ENCODE data around the gene PYROXD2. TPM values are rescaled to one million over a fixed set of nuclear protein-coding genes. Genes with fewer than 3 reads are reported as not detected.
A peak's percentile ranks its signal among the peaks of the same experiment; 100 is the strongest.

PYROXD2 gene
- total and polyA plus RNA-seq, 12 donors = 4.6 to 70.6 (median 28.3) TPM

DNA sequence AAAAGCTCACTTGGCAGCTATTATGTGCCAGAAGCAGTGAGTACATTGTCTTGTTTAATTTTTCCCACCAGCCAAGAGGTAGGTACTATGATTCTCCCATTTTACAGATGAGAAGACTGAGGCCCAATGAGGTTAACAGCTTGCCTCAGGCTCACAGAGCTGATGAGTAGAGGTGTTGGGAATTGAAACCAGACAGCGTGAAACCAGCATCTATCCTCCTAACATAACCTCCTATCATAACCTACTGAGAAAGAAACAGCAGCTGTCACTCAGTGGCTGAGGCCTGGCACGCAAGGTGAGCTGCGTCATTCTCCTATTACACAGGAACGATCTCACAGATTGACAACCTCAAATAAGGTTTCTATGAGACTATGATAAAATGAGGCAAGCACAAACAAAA lies 6.2 kb downstream of the PYROXD2 start:
- WGBS, 4 donors = 93 to 94% (median 94%) methylated on average over 4 of the region's 4 CpGs
- no peak for DNase-seq
- intact Hi-C loops (cut with DNase I) = no loop called here
- Histone ChIP-seq H3K27ac (no peak overlapping the region), H3K4me3 (no peak overlapping the region), H3K4me1 (replicated peaks in 1 of 2) (peaks cover 0 to 10% of the 10 kb centered on the region in 2 donors), H3K27me3 (no peaks in the 10 kb centered on the region), H3K9me3 (replicated peaks in 1 of 3) (no peaks in the 10 kb centered on the region), H3K36me3 (replicated peaks in 1 of 2) (no peaks in the 10 kb centered on the region)
- no peak for TF ChIP-seq CTCF (IDR thresholded peaks at IDR 0.05)
- no peak for TF ChIP-seq POLR2A (IDR thresholded peaks at IDR 0.05)

- peaks cover 0 to 8% of the 10 kb centered on the region in 2 donors for H3K4me1 ChIP-seq (replicated peaks in 1 of 2)
- no peaks in the 10 kb centered on the region for H3K27me3 ChIP-seq
- no peak for DNase-seq
- H3K27ac ChIP-seq = no peak overlapping the region
- intact Hi-C loops (cut with DNase I) = no loop called here
- no peak overlapping the region for H3K4me3 ChIP-seq
- no peaks in the 10 kb centered on the region for H3K36me3 ChIP-seq (replicated peaks in 1 of 2)
- TF ChIP-seq CTCF (IDR thresholded peaks at IDR 0.05) = no peak
- no peak for TF ChIP-seq POLR2A (IDR thresholded peaks at IDR 0.05)
- WGBS, 4 donors = 92 to 97% (median 94%) methylated on average over 8 to 18 of the region's 18 CpGs
- H3K9me3 ChIP-seq (replicated peaks in 1 of 3) = no peaks in the 10 kb centered on the region
Measured at GRCh38 chr10:98407744-98408241, 7.2 kb downstream of the PYROXD2 start.

DNA sequence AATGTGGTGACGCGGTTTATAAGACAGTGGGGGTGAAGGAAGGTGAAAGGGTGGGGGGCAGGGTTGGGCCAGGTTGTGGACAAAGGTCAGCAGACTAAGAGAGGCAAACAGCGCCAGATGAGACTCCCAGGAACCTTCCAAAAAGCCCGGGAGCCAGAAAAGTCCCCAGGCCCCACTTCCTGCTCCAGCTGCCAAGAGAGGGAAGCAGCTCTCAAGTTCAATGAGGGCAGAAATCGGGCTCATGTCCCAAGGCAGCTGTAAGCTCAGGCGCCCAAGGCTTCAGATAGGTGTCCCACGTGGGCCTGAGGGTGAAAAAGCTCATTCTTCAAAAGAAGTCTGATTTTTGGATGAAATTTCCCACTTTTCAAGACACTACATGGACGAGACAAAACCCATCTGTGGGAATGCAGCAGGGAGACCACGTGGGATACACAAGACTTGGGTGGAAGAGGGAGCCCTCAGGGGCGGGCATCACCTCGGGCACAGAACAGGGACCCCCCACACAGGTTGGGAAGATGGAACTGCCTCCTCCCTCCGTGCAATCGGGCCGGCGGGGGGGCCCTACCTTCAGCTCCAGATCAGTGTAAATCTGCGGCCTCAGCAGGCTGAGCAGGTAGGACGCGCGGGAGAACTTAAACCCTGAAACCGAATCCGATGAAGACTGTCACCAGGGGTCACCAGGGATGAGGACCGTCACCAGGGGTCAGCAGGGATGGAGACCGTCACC lies 7.8 kb downstream of the PYROXD2 start:
- intact Hi-C loops (cut with DNase I) = no loop called here
- no peak overlapping the region for H3K4me3 ChIP-seq
- peaks cover 0 to 11% of the 10 kb centered on the region in 2 donors for H3K4me1 ChIP-seq (replicated peaks in 1 of 2)
- H3K27ac ChIP-seq = no peak overlapping the region
- H3K27me3 ChIP-seq = no peaks in the 10 kb centered on the region
- no peaks in the 10 kb centered on the region for H3K36me3 ChIP-seq (replicated peaks in 1 of 2)
- WGBS, 4 donors = 82 to 91% (median 87%) methylated on average over 20 to 23 of the region's 23 CpGs
- TF ChIP-seq CTCF (IDR thresholded peaks at IDR 0.05) (no peak), POLR2A (IDR thresholded peaks at IDR 0.05) (no peak)
- no peaks in the 10 kb centered on the region for H3K9me3 ChIP-seq (replicated peaks in 1 of 3)
- DNase-seq = no peak

DNA sequence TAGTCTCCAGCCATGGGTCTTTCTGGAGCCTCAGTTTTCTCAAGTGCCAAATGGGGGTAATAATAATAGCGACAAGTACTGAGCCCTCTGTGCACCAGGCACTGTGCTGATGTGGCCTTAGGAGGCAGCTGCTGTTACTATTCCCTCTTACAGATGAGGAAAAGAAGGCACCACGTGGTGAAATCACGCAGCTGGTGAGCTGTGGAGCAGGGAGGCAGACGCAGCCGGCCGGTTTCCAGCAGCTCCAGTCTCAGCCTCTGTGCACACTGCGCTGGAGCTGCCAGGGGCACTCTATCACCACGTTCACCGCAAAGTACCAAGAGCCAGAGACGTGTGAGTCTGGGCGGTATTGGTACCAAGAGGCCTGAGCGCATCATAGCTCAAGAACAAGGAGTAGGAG lies 9.6 kb downstream of the PYROXD2 start:
- Histone ChIP-seq H3K9me3 (replicated peaks in 1 of 3) (no peaks in the 10 kb centered on the region), H3K27me3 (no peaks in the 10 kb centered on the region), H3K4me3 (no peak overlapping the region), H3K36me3 (replicated peaks in 1 of 2) (no peaks in the 10 kb centered on the region), H3K4me1 (replicated peaks in 1 of 2) (peaks cover 0 to 12% of the 10 kb centered on the region in 2 donors), H3K27ac (peak overlapping the region in 1 of 5 donors; percentile 40)
- no peak for DNase-seq
- TF ChIP-seq POLR2A (IDR thresholded peaks at IDR 0.05) (no peak), CTCF (IDR thresholded peaks at IDR 0.05) (no peak)
- WGBS, 4 donors = 94 to 97% (median 96%) methylated on average over 8 to 12 of the region's 12 CpGs
- intact Hi-C loops (cut with DNase I) = no loop called here
